ENCODE results near the gene MYO1D. TPM values are rescaled to one million over a fixed set of nuclear protein-coding genes. Genes with fewer than 3 reads are reported as not detected.

MYO1D gene
- total RNA-seq, 1 experiment from 2014 or later = 23.5 TPM

GRCh38 chr17:32636598-32637218 lies 240.2 kb downstream of the MYO1D start:
- Histone ChIP-seq H3K9me3 (ENCODE audit: low read length) (no peaks in the 10 kb centered on the region), H3K9ac (ENCODE audit: low read length) (no peak overlapping the region), H3K4me1 (ENCODE audit: insufficient read depth, low read length) (no peaks in the 10 kb centered on the region), H3K36me3 (ENCODE audit: low read depth, low read length) (no peaks in the 10 kb centered on the region), H3F3A (ENCODE audit: low read length, unreplicated experiment) (no peaks in the 10 kb centered on the region), H2AFZ (ENCODE audit: low read length) (no peak overlapping the region), H3K79me2 (ENCODE audit: low read length) (no peaks in the 10 kb centered on the region), H3K4me2 (ENCODE audit: low read length) (no peak overlapping the region), H4K20me1 (ENCODE audit: low read length) (no peaks in the 10 kb centered on the region), H3K27me3 (ENCODE audit: low read length) (no peaks in the 10 kb centered on the region), H3K27ac (ENCODE audit: low read length) (no peak overlapping the region), H3K9me2 (replicated peaks; ENCODE audit: low read length) (no peaks in the 10 kb centered on the region), H3K4me3 (ENCODE audit: low read length) (no peak overlapping the region)
- ATAC-seq = no peak
- TF ChIP-seq EZH2 (IDR thresholded peaks at IDR 0.05; ENCODE audit: low read length, unreplicated experiment) (no peak), EZH2phosphoT487 (IDR thresholded peaks at IDR 0.05; ENCODE audit: borderline replicate concordance, low read length) (no peak), CTCF (conservative IDR thresholded peaks at IDR 0.05; ENCODE audit: low read depth, low read length) (no peak)
- POLR2A ChIA-PET (ENCODE audit: unreplicated experiment) = no interaction called here
- DNase-seq = no peak
- CTCF ChIA-PET = no interaction called here
- no TSS peak for BruUV-seq (replicated peaks)
- intact Hi-C loops (cut with micrococcal nuclease) = no loop called here

GRCh38 chr17:32634167-32634566 lies 242.8 kb downstream of the MYO1D start:
- H3K27ac ChIP-seq (ENCODE audit: low read length) = no peak overlapping the region
- DNase-seq (no peak), ATAC-seq (no peak)
- intact Hi-C loops (cut with micrococcal nuclease) = no loop called here
- ChIA-PET CTCF (no interaction called here), POLR2A (ENCODE audit: unreplicated experiment) (no interaction called here)
- no peaks in the 10 kb centered on the region for H4K20me1 ChIP-seq (ENCODE audit: low read length)
- H3K4me3 ChIP-seq (ENCODE audit: low read length) = no peak overlapping the region
- no TSS peak for BruUV-seq (replicated peaks)
- H3K4me1 ChIP-seq (ENCODE audit: insufficient read depth, low read length) = no peaks in the 10 kb centered on the region
- no peaks in the 10 kb centered on the region for H3K9me3 ChIP-seq (ENCODE audit: low read length)
- no peak overlapping the region for H3K4me2 ChIP-seq (ENCODE audit: low read length)
- no peaks in the 10 kb centered on the region for H3K79me2 ChIP-seq (ENCODE audit: low read length)
- no peaks in the 10 kb centered on the region for H3K9me2 ChIP-seq (replicated peaks; ENCODE audit: low read length)
- TF ChIP-seq EZH2phosphoT487 (IDR thresholded peaks at IDR 0.05; ENCODE audit: borderline replicate concordance, low read length) = no peak
- TF ChIP-seq CTCF (conservative IDR thresholded peaks at IDR 0.05; ENCODE audit: low read depth, low read length) = no peak
- no peak for TF ChIP-seq EZH2 (IDR thresholded peaks at IDR 0.05; ENCODE audit: low read length, unreplicated experiment)
- no peak overlapping the region for H2AFZ ChIP-seq (ENCODE audit: low read length)
- no peaks in the 10 kb centered on the region for H3K27me3 ChIP-seq (ENCODE audit: low read length)
- H3K36me3 ChIP-seq (ENCODE audit: low read depth, low read length) = no peaks in the 10 kb centered on the region
- no peaks in the 10 kb centered on the region for H3F3A ChIP-seq (ENCODE audit: low read length, unreplicated experiment)
- no peak overlapping the region for H3K9ac ChIP-seq (ENCODE audit: low read length)

- ATAC-seq (no peak), DNase-seq (no peak)
- no peaks in the 10 kb centered on the region for H3K79me2 ChIP-seq (ENCODE audit: low read length)
- no peak overlapping the region for H3K4me3 ChIP-seq (ENCODE audit: low read length)
- BruUV-seq (replicated peaks) = no TSS peak
- intact Hi-C loops (cut with micrococcal nuclease) = no loop called here
- H3K4me2 ChIP-seq (ENCODE audit: low read length) = no peak overlapping the region
- H4K20me1 ChIP-seq (ENCODE audit: low read length) = no peaks in the 10 kb centered on the region
- H3K9me3 ChIP-seq (ENCODE audit: low read length) = no peaks in the 10 kb centered on the region
- H3K9ac ChIP-seq (ENCODE audit: low read length) = no peak overlapping the region
- ChIA-PET CTCF (no interaction called here), POLR2A (ENCODE audit: unreplicated experiment) (no interaction called here)
- H3K27me3 ChIP-seq (ENCODE audit: low read length) = no peaks in the 10 kb centered on the region
- H3K4me1 ChIP-seq (ENCODE audit: insufficient read depth, low read length) = peaks cover 10% of the 10 kb centered on the region; the same call in 1 of the 2 replicates
- TF ChIP-seq EZH2phosphoT487 (IDR thresholded peaks at IDR 0.05; ENCODE audit: borderline replicate concordance, low read length) (no peak), CTCF (conservative IDR thresholded peaks at IDR 0.05; ENCODE audit: low read depth, low read length) (no peak), EZH2 (IDR thresholded peaks at IDR 0.05; ENCODE audit: low read length, unreplicated experiment) (no peak)
- H3K36me3 ChIP-seq (ENCODE audit: low read depth, low read length) = no peaks in the 10 kb centered on the region
- no peaks in the 10 kb centered on the region for H3F3A ChIP-seq (ENCODE audit: low read length, unreplicated experiment)
- no peaks in the 10 kb centered on the region for H3K9me2 ChIP-seq (replicated peaks; ENCODE audit: low read length)
- H3K27ac ChIP-seq (ENCODE audit: low read length) = no peak overlapping the region
- H2AFZ ChIP-seq (ENCODE audit: low read length) = no peak overlapping the region
These were observed 245.4 kb downstream of the MYO1D start for GRCh38 chr17:32631341-32632096.
